Caco-2 (cell line): Measurements from ENCODE around the gene KATNAL1. TPM values are rescaled to one million over a fixed set of nuclear protein-coding genes. Genes with fewer than 3 reads are reported as not detected.
"Not testable (repeated sequence)": the region's sequence is repeated elsewhere in the genome, so short reads cannot be mapped to it uniquely, and the experiment has no call there.

ENCODE experiments used
- BruUV-seq: library from RNA; stranded (reverse); fragments of 400-500 nt; replicated peaks from 2 replicates; lab custom pipeline; 2021; lab: Mats Ljungman, UMichigan
- CTCF ChIA-PET: fragments of 300-600 bp; sonication (Branson Sonifier 250); formaldehyde crosslinking; loops from one replicate; lab custom pipeline; 2022; ENCODE audit warnings: antibody characterized with exemption; lab: Charles Lee
- POLR2A ChIA-PET: fragments of 300-600 bp; sonication (Branson Sonifier 250); formaldehyde crosslinking; loops from one replicate; lab custom pipeline; 2022; ENCODE audit warnings: antibody characterized with exemption; lab: Charles Lee
- DNase-seq, 2 experiments: peaks; one replicate each; pipeline versions ENCODE4 v3.0.0 to v3.0.0-alpha.2; 2020 to 2022
- H3K27me3 ChIP-seq: replicated peaks from 2 replicates; pipeline ENCODE4 v1.6.0; 2011; ENCODE audit warnings: low read length; ENCODE audit not compliant: control insufficient read depth, insufficient read depth
- H3K36me3 ChIP-seq: 2 replicates; pipeline ENCODE4 v1.5.1; 2011; ENCODE audit warnings: low read length; ENCODE audit not compliant: control insufficient read depth, insufficient read depth
- H3K4me1 ChIP-seq: fragments of 250-450 bp; sonication (Bioruptor Pico); 2 replicates; pipeline ENCODE4 v1.5.1; 2020; ENCODE audit warnings: mild to moderate bottlenecking
- H3K4me3 ChIP-seq: 2 replicates; pipeline ENCODE4 v1.5.1; 2011; ENCODE audit warnings: low read depth, mild to moderate bottlenecking, control low read depth, low read length
- H3K9me3 ChIP-seq: fragments of 250-450 bp; sonication (Bioruptor Pico); 2 replicates; pipeline ENCODE4 v1.5.1; 2020; ENCODE audit warnings: mild to moderate bottlenecking, moderate library complexity
- H3K27ac Mint-ChIP-seq: one replicate; pipeline ENCODE4 v1.8.0; 2022; ENCODE audit warnings: mixed read lengths; ENCODE audit not compliant: unreplicated experiment
- H3K27me3 Mint-ChIP-seq: one replicate; pipeline ENCODE4 v1.8.0; 2022; ENCODE audit warnings: mixed read lengths; ENCODE audit not compliant: insufficient read depth, unreplicated experiment
- H3K36me3 Mint-ChIP-seq: one replicate; pipeline ENCODE4 v1.8.0; 2022; ENCODE audit warnings: mild to moderate bottlenecking, mixed read lengths; ENCODE audit not compliant: insufficient read depth, unreplicated experiment
- H3K4me1 Mint-ChIP-seq: one replicate; pipeline ENCODE4 v1.8.0; 2022; ENCODE audit warnings: low read depth, mixed read lengths; ENCODE audit not compliant: unreplicated experiment
- H3K4me3 Mint-ChIP-seq: one replicate; pipeline ENCODE4 v1.8.0; 2022; ENCODE audit warnings: mild to moderate bottlenecking, moderate library complexity, mixed read lengths; ENCODE audit not compliant: unreplicated experiment
- H3K9me3 Mint-ChIP-seq: one replicate; pipeline ENCODE4 v1.8.0; 2022; ENCODE audit warnings: mixed read lengths; ENCODE audit not compliant: unreplicated experiment
- intact Hi-C: fragments of 100-400 bp; cut with micrococcal nuclease; formaldehyde crosslinking; loops from one replicate; pipeline ENCODE4 v1.10.0; 2022; ENCODE audit not compliant: unreplicated experiment
- total RNA-seq: library from RNA; stranded (reverse); gene quantifications from 2 replicates; pipeline ENCODE4 v1.2.3, GENCODE V29; 2022
- TF ChIP-seq, protein P1 (sequence below), 2 experiments: fragments of 200-600 bp in 1 of 2; IDR thresholded peaks; 1 replicate in 1 of 2; 2 replicates in 1 of 2; pipeline versions ENCODE4 v1.5.1 to v1.8.0; 2011 to 2022; ENCODE audit warnings: antibody characterized with exemption in 1 of 2, control low read depth in 1 of 2, inconsistent platforms in 1 of 2, low read depth in 1 of 2, low read length in 1 of 2, mild to moderate bottlenecking in 1 of 2, moderate library complexity in 1 of 2; ENCODE audit not compliant: insufficient read depth in 1 of 2, severe bottlenecking in 1 of 2, unreplicated experiment in 1 of 2

KATNAL1 gene
- total RNA-seq, 1 experiment from 2014 or later: 8.1 TPM

DNA sequence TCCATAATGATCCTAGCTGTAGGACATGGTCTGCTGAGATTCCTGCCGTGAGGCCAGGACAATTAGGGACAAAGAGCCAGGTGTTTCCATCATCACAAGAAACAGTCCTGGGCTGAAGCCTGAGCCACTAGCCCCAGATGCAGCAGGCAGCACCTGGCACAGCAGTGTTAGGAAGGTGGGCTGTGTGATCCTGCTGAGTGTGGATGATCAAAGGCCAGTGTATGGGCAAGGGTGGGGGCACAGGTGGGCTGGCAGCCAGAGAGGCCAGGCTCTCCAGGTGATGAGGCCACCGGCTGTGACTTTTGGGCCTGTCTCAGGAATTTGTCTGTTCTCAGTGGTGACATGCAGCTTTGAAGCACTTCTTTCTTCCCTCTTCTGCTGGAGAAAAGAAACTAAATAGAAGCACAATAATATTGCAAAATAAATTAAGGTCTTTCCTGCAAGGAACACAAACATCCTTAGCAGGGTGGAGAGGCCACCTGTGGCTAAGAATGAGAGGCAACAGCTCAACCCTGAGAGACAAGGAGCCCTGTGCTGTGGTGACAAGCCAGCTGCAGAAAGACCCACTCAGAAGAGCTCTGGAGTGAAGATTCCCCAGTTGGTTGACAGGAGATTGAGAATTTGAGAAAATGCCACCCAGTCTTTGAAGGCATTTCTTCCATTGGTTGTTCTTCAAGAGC is 127.6 kb downstream of the KATNAL1 start:
- Histone ChIP-seq H3K36me3 (no peaks in the 10 kb centered on the region), H3K27me3 (no peaks in the 10 kb centered on the region), H3K4me3 (no peak overlapping the region), H3K4me1 (0 out of 2 replicates have a peak, but pooled peaks cover 5% of the 10 kb centered on the region), H3K9me3 (no peaks in the 10 kb centered on the region)
- POLR2A ChIA-PET: no interaction called here
- CTCF ChIA-PET: no interaction called here
- intact Hi-C loops: no loop called here
- TF ChIP-seq, protein P1, sequence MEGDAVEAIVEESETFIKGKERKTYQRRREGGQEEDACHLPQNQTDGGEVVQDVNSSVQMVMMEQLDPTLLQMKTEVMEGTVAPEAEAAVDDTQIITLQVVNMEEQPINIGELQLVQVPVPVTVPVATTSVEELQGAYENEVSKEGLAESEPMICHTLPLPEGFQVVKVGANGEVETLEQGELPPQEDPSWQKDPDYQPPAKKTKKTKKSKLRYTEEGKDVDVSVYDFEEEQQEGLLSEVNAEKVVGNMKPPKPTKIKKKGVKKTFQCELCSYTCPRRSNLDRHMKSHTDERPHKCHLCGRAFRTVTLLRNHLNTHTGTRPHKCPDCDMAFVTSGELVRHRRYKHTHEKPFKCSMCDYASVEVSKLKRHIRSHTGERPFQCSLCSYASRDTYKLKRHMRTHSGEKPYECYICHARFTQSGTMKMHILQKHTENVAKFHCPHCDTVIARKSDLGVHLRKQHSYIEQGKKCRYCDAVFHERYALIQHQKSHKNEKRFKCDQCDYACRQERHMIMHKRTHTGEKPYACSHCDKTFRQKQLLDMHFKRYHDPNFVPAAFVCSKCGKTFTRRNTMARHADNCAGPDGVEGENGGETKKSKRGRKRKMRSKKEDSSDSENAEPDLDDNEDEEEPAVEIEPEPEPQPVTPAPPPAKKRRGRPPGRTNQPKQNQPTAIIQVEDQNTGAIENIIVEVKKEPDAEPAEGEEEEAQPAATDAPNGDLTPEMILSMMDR (IDR thresholded peaks at IDR 0.05; ENCODE audit: insufficient read depth in 1 of 2, low read depth in 1 of 2, low read length in 1 of 2, severe bottlenecking in 1 of 2, unreplicated experiment in 1 of 2): no peak
- Mint-ChIP-seq H3K4me3 (no peak overlapping the region), H3K27me3 (no peaks in the 10 kb centered on the region), H3K4me1 (peaks cover 9% of the 10 kb centered on the region), H3K27ac (no peak overlapping the region), H3K9me3 (no peaks in the 10 kb centered on the region), H3K36me3 (no peaks in the 10 kb centered on the region)
- DNase-seq: no peak
- no TSS peak for BruUV-seq

DNA sequence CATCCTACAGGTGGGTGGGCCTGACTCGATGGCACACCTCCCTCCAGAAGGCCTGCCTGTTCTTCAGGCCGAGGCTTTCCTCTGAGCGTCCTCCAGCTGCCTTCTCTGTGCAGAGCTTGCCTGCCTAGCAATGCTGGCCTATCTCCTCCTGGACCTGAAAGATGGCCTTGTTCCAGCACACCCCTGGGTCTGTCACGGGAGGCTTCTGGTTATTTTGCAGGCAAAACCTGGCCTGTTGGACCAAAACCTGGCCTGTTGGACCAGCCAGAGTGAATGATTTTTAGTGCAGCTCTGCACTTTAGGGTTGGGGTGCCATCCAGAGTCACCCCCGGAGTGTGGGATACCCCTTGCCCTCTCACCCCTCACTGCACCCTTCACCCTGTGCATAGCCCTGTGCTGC is 128.4 kb downstream of the KATNAL1 start:
- no peaks in the 10 kb centered on the region for H3K36me3 Mint-ChIP-seq
- H3K27me3 Mint-ChIP-seq: no peaks in the 10 kb centered on the region
- 0 out of 2 replicates have a peak, but pooled peaks cover 5% of the 10 kb centered on the region for H3K4me1 ChIP-seq
- ChIA-PET POLR2A (no interaction called here), CTCF (no interaction called here)
- no TSS peak for BruUV-seq
- intact Hi-C loops: no loop called here
- no peak overlapping the region for H3K4me3 ChIP-seq
- H3K36me3 ChIP-seq: no peaks in the 10 kb centered on the region
- peaks cover 9% of the 10 kb centered on the region for H3K4me1 Mint-ChIP-seq
- H3K27ac Mint-ChIP-seq: no peak overlapping the region
- H3K27me3 ChIP-seq: no peaks in the 10 kb centered on the region
- no peaks in the 10 kb centered on the region for H3K9me3 Mint-ChIP-seq
- no peak overlapping the region for H3K4me3 Mint-ChIP-seq
- no peak for DNase-seq
- TF ChIP-seq, protein P1 (IDR thresholded peaks at IDR 0.05; ENCODE audit: insufficient read depth in 1 of 2, low read depth in 1 of 2, low read length in 1 of 2, severe bottlenecking in 1 of 2, unreplicated experiment in 1 of 2): no peak
- no peaks in the 10 kb centered on the region for H3K9me3 ChIP-seq

DNA sequence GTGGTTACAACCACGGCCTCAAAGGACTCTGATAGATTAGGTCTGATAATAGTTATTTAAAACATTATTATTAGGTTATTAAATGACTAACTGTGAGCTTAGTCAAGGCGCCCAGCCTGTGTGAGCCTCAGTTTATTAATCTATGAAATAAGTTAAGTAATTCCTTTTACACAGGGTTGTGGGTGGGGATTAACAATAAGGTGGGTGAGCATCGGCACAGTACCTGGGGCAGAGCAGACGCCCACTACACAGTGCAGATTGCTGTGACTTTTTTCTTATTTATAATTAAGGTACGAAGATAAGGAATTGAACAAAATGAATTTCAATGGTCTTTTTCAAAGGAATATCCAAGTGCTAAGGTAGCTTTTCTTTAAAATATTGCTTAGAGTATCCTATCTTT is 132.2 kb downstream of the KATNAL1 start:
- ChIA-PET CTCF (interaction anchor here (0.6 kb wide), 1 partner anchor 18 kb away, joined by 3 read pairs; no protein-coding TSS in a partner anchor), POLR2A (no interaction called here)
- Mint-ChIP-seq H3K4me1 (no peaks in the 10 kb centered on the region), H3K27ac (no peak overlapping the region), H3K9me3 (no peaks in the 10 kb centered on the region), H3K36me3 (no peaks in the 10 kb centered on the region), H3K4me3 (no peak overlapping the region), H3K27me3 (no peaks in the 10 kb centered on the region)
- no TSS peak for BruUV-seq
- no peaks in the 10 kb centered on the region for H3K9me3 ChIP-seq
- no peak for DNase-seq
- no peak overlapping the region for H3K4me3 ChIP-seq
- intact Hi-C loops: no loop called here
- H3K36me3 ChIP-seq: no peaks in the 10 kb centered on the region
- no peaks in the 10 kb centered on the region for H3K27me3 ChIP-seq
- TF ChIP-seq, protein P1 (IDR thresholded peaks at IDR 0.05; ENCODE audit: insufficient read depth in 1 of 2, low read depth in 1 of 2, low read length in 1 of 2, severe bottlenecking in 1 of 2, unreplicated experiment in 1 of 2): no peak
- H3K4me1 ChIP-seq: no peaks in the 10 kb centered on the region

DNA sequence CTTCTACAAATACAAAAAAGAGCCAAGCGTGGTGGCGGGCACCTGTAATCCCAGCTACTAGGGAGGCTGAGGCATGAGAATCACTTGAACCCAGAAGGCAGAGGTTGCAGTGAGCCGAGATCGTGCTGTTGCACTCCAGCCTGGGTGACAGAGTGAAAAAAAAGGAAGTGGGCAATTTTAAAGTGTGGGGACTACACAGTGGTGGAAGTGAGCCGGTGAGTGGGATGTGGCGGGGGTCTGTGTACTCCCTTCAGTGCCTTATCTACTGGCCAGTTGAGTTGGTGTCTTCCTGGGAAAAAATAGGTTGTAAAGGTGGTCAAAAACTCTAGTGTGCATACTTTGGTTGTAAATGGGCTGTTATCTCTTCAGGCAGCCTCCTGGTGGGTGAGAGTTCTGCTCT is 133.1 kb downstream of the KATNAL1 start:
- H3K9me3 ChIP-seq, H3K9me3 Mint-ChIP-seq, H3K4me3 Mint-ChIP-seq, H3K27me3 ChIP-seq, H3K36me3 ChIP-seq, H3K36me3 Mint-ChIP-seq, H3K4me1 Mint-ChIP-seq, H3K27ac Mint-ChIP-seq, H3K4me3 ChIP-seq, H3K27me3 Mint-ChIP-seq, DNase-seq, BruUV-seq, intact Hi-C loops, POLR2A ChIA-PET, H3K4me1 ChIP-seq: not testable (repeated sequence)
- CTCF ChIA-PET: interaction anchor here (0.6 kb wide), 1 partner anchor 378 kb away, joined by 3 read pairs; no protein-coding TSS in a partner anchor
